Measurements from ENCODE around the gene KCNT2. TPM values are rescaled to one million over a fixed set of nuclear protein-coding genes. Genes with fewer than 3 reads are reported as not detected.

The KCNT2 gene
- total and polyA plus RNA-seq, 10 of the 15 experiments (the other 5 are each of a cell fraction or from before 2014, with no cell fraction given), result not detected

- Histone ChIP-seq H3K36me3 (ENCODE audit: control insufficient read depth in 2 of 2, insufficient read depth in 2 of 2, low read length in 1 of 2) (no peaks in the 10 kb centered on the region), H3K27ac (ENCODE audit: control insufficient read depth, insufficient read depth) (no peak overlapping the region), H3K27me3 (replicated peaks in 1 of 2; ENCODE audit: control insufficient read depth in 2 of 2, insufficient read depth in 2 of 2, low read length in 1 of 2) (no peaks in the 10 kb centered on the region), H3K9ac (ENCODE audit: control insufficient read depth, insufficient read depth, low read length) (no peak overlapping the region), H3K9me3 (replicated peaks; ENCODE audit: control insufficient read depth, insufficient read depth, low read length) (no peaks in the 10 kb centered on the region), H3K4me1 (ENCODE audit: control insufficient read depth, insufficient read depth, low read length) (no peaks in the 10 kb centered on the region), H2AFZ (ENCODE audit: control insufficient read depth, low read depth, low read length) (no peak overlapping the region), H3K4me2 (ENCODE audit: control insufficient read depth, insufficient read depth) (no peak overlapping the region), H3K4me3 (no peak overlapping the region), H4K20me1 (ENCODE audit: control insufficient read depth, insufficient read depth) (no peaks in the 10 kb centered on the region), H3K79me2 (ENCODE audit: control insufficient read depth, insufficient read depth, low read length) (no peaks in the 10 kb centered on the region)
- CTCF ChIA-PET, result no interaction called here
- SMC1A ChIA-PET (ENCODE audit: uncharacterized antibody, unreplicated experiment), result interaction anchor here (2.1 kb wide), 1 partner anchor 12 kb away, joined by 4 read pairs; no protein-coding TSS in a partner anchor
- no peak for TF ChIP-seq NFYB (IDR thresholded peaks at IDR 0.05; ENCODE audit: insufficient read depth, low read depth, low read length)
- no peak for TF ChIP-seq NFIC (IDR thresholded peaks at IDR 0.05; ENCODE audit: low read depth, low read length)
- no peak for TF ChIP-seq SP1 (IDR thresholded peaks at IDR 0.05; ENCODE audit: low read depth, low read length)
- TF ChIP-seq PAX5 (IDR thresholded peaks at IDR 0.05; ENCODE audit: borderline replicate concordance, low read depth, low read length), result no peak
- no peak for TF ChIP-seq CHD2 (IDR thresholded peaks at IDR 0.05; ENCODE audit: borderline replicate concordance, low read depth, low read length)
- TF ChIP-seq ZNF217 (IDR thresholded peaks at IDR 0.05), result no peak
- TF ChIP-seq MAX (IDR thresholded peaks at IDR 0.05; ENCODE audit: low read depth, low read length), result no peak
- no peak for TF ChIP-seq IRF5 (IDR thresholded peaks at IDR 0.05; ENCODE audit: borderline replicate concordance)
- no peak for TF ChIP-seq TAF1 (IDR thresholded peaks at IDR 0.05; ENCODE audit: borderline replicate concordance, low read depth, low read length)
- TF ChIP-seq ZNF592 (IDR thresholded peaks at IDR 0.05), result no peak
- TF ChIP-seq KAT2A (conservative IDR thresholded peaks at IDR 0.05; ENCODE audit: control insufficient read depth, low read depth, low read length), result no peak
- no peak for TF ChIP-seq ETV6 (conservative IDR thresholded peaks at IDR 0.05 in 1 of 2, IDR thresholded peaks at IDR 0.05 in 1 of 2; ENCODE audit: borderline replicate concordance in 1 of 2, low read depth in 1 of 2)
- no peak for TF ChIP-seq ZNF274 (IDR thresholded peaks at IDR 0.05; ENCODE audit: insufficient read depth, insufficient read length)
- no peak for TF ChIP-seq SREBF2 (IDR thresholded peaks at IDR 0.05; ENCODE audit: low read length)
- no peak for TF ChIP-seq PML (IDR thresholded peaks at IDR 0.05; ENCODE audit: low read length)
- TF ChIP-seq ZBED1 (IDR thresholded peaks at IDR 0.05; ENCODE audit: borderline replicate concordance), result no peak
- RAD21 ChIA-PET (ENCODE audit: unreplicated experiment), result no interaction called here
- in situ Hi-C loops (cut with MboI), result no loop called here
- intact Hi-C loops (cut with micrococcal nuclease; ENCODE audit: unreplicated experiment), result no loop called here
- DNase-seq (ENCODE audit: low read depth, low spot score) (no peak), FAIRE-seq (no peak), ATAC-seq (no peak)
- POLR2A ChIA-PET, result no interaction called here
- BruUV-seq (replicated peaks), result no TSS peak
Observed at GRCh38 chr1:196181594-196181878, 426.7 kb downstream of the KCNT2 start.

All from GM12878 (cell line).